ENCODE results near the gene AMBRA1.
"Not testable (repeated sequence)": the region's sequence is repeated elsewhere in the genome, so short reads cannot be mapped to it uniquely, and the experiment has no call there.

Gene AMBRA1

GRCh38 chr11:46527591-46528130 is 66.2 kb downstream of the AMBRA1 start:
- Histone ChIP-seq H3K9me3 (ENCODE audit: low read length) (no peaks in the 10 kb centered on the region), H3K27me3 (ENCODE audit: control insufficient read depth in 1 of 2, insufficient read depth in 2 of 2, low read length in 2 of 2) (no peaks in the 10 kb centered on the region), H3K9ac (ENCODE audit: low read length) (no peak overlapping the region), H3K36me3 (ENCODE audit: insufficient read depth, low read length) (no peaks in the 10 kb centered on the region), H3K4me1 (ENCODE audit: insufficient read depth, low read length) (peaks cover 4% of the 10 kb centered on the region), H3K4me3 (ENCODE audit: low read depth in 1 of 2, low read length in 2 of 2) (no peak overlapping the region), H3K27ac (ENCODE audit: low read depth, low read length) (no peak overlapping the region)

GRCh38 chr11:46526216-46527215 is 67.3 kb downstream of the AMBRA1 start:
- H3K36me3 ChIP-seq (ENCODE audit: insufficient read depth, low read length), result no peaks in the 10 kb centered on the region
- no peak overlapping the region for H3K4me3 ChIP-seq (ENCODE audit: low read depth in 1 of 2, low read length in 2 of 2)
- no peak overlapping the region for H3K9ac ChIP-seq (ENCODE audit: low read length)
- peaks cover 4% of the 10 kb centered on the region for H3K4me1 ChIP-seq (ENCODE audit: insufficient read depth, low read length)
- no peaks in the 10 kb centered on the region for H3K9me3 ChIP-seq (ENCODE audit: low read length)
- H3K27me3 ChIP-seq (ENCODE audit: control insufficient read depth in 1 of 2, insufficient read depth in 2 of 2, low read length in 2 of 2), result no peaks in the 10 kb centered on the region
- no peak overlapping the region for H3K27ac ChIP-seq (ENCODE audit: low read depth, low read length)

GRCh38 chr11:46524201-46524770 is 69.5 kb downstream of the AMBRA1 start:
- H3K9ac ChIP-seq (ENCODE audit: low read length), result no peak overlapping the region
- H3K36me3 ChIP-seq (ENCODE audit: insufficient read depth, low read length), result no peaks in the 10 kb centered on the region
- H3K27ac ChIP-seq (ENCODE audit: low read depth, low read length), result no peak overlapping the region
- no peaks in the 10 kb centered on the region for H3K9me3 ChIP-seq (ENCODE audit: low read length)
- peaks cover 4% of the 10 kb centered on the region for H3K4me1 ChIP-seq (ENCODE audit: insufficient read depth, low read length)
- no peaks in the 10 kb centered on the region for H3K27me3 ChIP-seq (ENCODE audit: control insufficient read depth in 1 of 2, insufficient read depth in 2 of 2, low read length in 2 of 2)
- H3K4me3 ChIP-seq (ENCODE audit: low read depth in 1 of 2, low read length in 2 of 2), result no peak overlapping the region

- Histone ChIP-seq H3K36me3 (ENCODE audit: insufficient read depth, low read length) (no peaks in the 10 kb centered on the region), H3K9ac (ENCODE audit: low read length) (no peak overlapping the region), H3K27me3 (ENCODE audit: control insufficient read depth in 1 of 2, insufficient read depth in 2 of 2, low read length in 2 of 2) (no peaks in the 10 kb centered on the region), H3K27ac (ENCODE audit: low read depth, low read length) (no peak overlapping the region), H3K4me3 (ENCODE audit: low read depth in 1 of 2, low read length in 2 of 2) (no peak overlapping the region), H3K9me3 (ENCODE audit: low read length) (no peaks in the 10 kb centered on the region), H3K4me1 (ENCODE audit: insufficient read depth, low read length) (peaks cover 4% of the 10 kb centered on the region)
Observed at GRCh38 chr11:46523290-46523689, 70.5 kb downstream of the AMBRA1 start.

- H3K9me3 ChIP-seq (ENCODE audit: low read length), result no peaks in the 10 kb centered on the region
- no peaks in the 10 kb centered on the region for H3K27me3 ChIP-seq (ENCODE audit: control insufficient read depth in 1 of 2, insufficient read depth in 2 of 2, low read length in 2 of 2)
- H3K4me1 ChIP-seq (ENCODE audit: insufficient read depth, low read length), result peaks cover 4% of the 10 kb centered on the region
- no peaks in the 10 kb centered on the region for H3K36me3 ChIP-seq (ENCODE audit: insufficient read depth, low read length)
- no peak overlapping the region for H3K27ac ChIP-seq (ENCODE audit: low read depth, low read length)
- H3K4me3 ChIP-seq (ENCODE audit: low read depth in 1 of 2, low read length in 2 of 2), result no peak overlapping the region
- H3K9ac ChIP-seq (ENCODE audit: low read length), result no peak overlapping the region
Observed at GRCh38 chr11:46522682-46523281, 71.0 kb downstream of the AMBRA1 start.

- no peak overlapping the region for H3K4me3 ChIP-seq (ENCODE audit: low read depth in 1 of 2, low read length in 2 of 2)
- no peaks in the 10 kb centered on the region for H3K36me3 ChIP-seq (ENCODE audit: insufficient read depth, low read length)
- H3K27ac ChIP-seq (ENCODE audit: low read depth, low read length), result no peak overlapping the region
- H3K27me3 ChIP-seq (ENCODE audit: control insufficient read depth in 1 of 2, insufficient read depth in 2 of 2, low read length in 2 of 2), result no peaks in the 10 kb centered on the region
- H3K9me3 ChIP-seq (ENCODE audit: low read length), result no peaks in the 10 kb centered on the region
- no peak overlapping the region for H3K9ac ChIP-seq (ENCODE audit: low read length)
- peaks cover 4% of the 10 kb centered on the region for H3K4me1 ChIP-seq (ENCODE audit: insufficient read depth, low read length)
Observed at GRCh38 chr11:46521961-46522681, 71.7 kb downstream of the AMBRA1 start.

GRCh38 chr11:46520971-46521745 is 72.7 kb downstream of the AMBRA1 start:
- no peaks in the 10 kb centered on the region for H3K36me3 ChIP-seq (ENCODE audit: insufficient read depth, low read length)
- no peak overlapping the region for H3K9ac ChIP-seq (ENCODE audit: low read length)
- no peak overlapping the region for H3K27ac ChIP-seq (ENCODE audit: low read depth, low read length)
- no peaks in the 10 kb centered on the region for H3K27me3 ChIP-seq (ENCODE audit: control insufficient read depth in 1 of 2, insufficient read depth in 2 of 2, low read length in 2 of 2)
- no peaks in the 10 kb centered on the region for H3K9me3 ChIP-seq (ENCODE audit: low read length)
- peaks cover 4% of the 10 kb centered on the region for H3K4me1 ChIP-seq (ENCODE audit: insufficient read depth, low read length)
- H3K4me3 ChIP-seq (ENCODE audit: low read depth in 1 of 2, low read length in 2 of 2), result no peak overlapping the region

GRCh38 chr11:46519351-46519750 is 74.5 kb downstream of the AMBRA1 start:
- Histone ChIP-seq H3K4me1 (ENCODE audit: insufficient read depth, low read length) (peaks cover 6% of the 10 kb centered on the region), H3K27me3 (ENCODE audit: control insufficient read depth in 1 of 2, insufficient read depth in 2 of 2, low read length in 2 of 2) (no peaks in the 10 kb centered on the region), H3K9ac (ENCODE audit: low read length) (no peak overlapping the region), H3K9me3 (ENCODE audit: low read length) (no peaks in the 10 kb centered on the region), H3K36me3 (ENCODE audit: insufficient read depth, low read length) (no peaks in the 10 kb centered on the region), H3K27ac (ENCODE audit: low read depth, low read length) (no peak overlapping the region), H3K4me3 (ENCODE audit: low read depth in 1 of 2, low read length in 2 of 2) (no peak overlapping the region)

- not testable (repeated sequence) for H3K9ac ChIP-seq (ENCODE audit: low read length); H3K4me3 ChIP-seq (ENCODE audit: low read depth in 1 of 2, low read length in 2 of 2); H3K27me3 ChIP-seq (ENCODE audit: control insufficient read depth in 1 of 2, insufficient read depth in 2 of 2, low read length in 2 of 2); H3K9me3 ChIP-seq (ENCODE audit: low read length); H3K36me3 ChIP-seq (ENCODE audit: insufficient read depth, low read length); H3K27ac ChIP-seq (ENCODE audit: low read depth, low read length)
- H3K4me1 ChIP-seq (ENCODE audit: insufficient read depth, low read length), result peaks cover 11% of the 10 kb centered on the region
Observed at GRCh38 chr11:46518928-46519327, 74.9 kb downstream of the AMBRA1 start.

GRCh38 chr11:46514370-46514769 is 79.5 kb downstream of the AMBRA1 start:
- Histone ChIP-seq H3K4me3 (ENCODE audit: low read depth in 1 of 2, low read length in 2 of 2) (no peak overlapping the region), H3K27me3 (ENCODE audit: control insufficient read depth in 1 of 2, insufficient read depth in 2 of 2, low read length in 2 of 2) (no peaks in the 10 kb centered on the region), H3K27ac (ENCODE audit: low read depth, low read length) (no peak overlapping the region), H3K9ac (ENCODE audit: low read length) (no peak overlapping the region), H3K9me3 (ENCODE audit: low read length) (no peaks in the 10 kb centered on the region), H3K4me1 (ENCODE audit: insufficient read depth, low read length) (peaks cover 13% of the 10 kb centered on the region), H3K36me3 (ENCODE audit: insufficient read depth, low read length) (peaks cover 8% of the 10 kb centered on the region)

Measured in muscle layer of colon (tissue), 2 donors.